ENCODE results near the gene TMEM120B.

- no peak for TF ChIP-seq CTCF (IDR thresholded peaks at IDR 0.05)
- TF ChIP-seq POLR2A (IDR thresholded peaks at IDR 0.05): no peak
- TF ChIP-seq POLR2AphosphoS5 (IDR thresholded peaks at IDR 0.05): no peak
Measured at GRCh38 chr12:121828826-121829225, 116.3 kb downstream of the TMEM120B start.

All from suprapubic skin (tissue), 4 donors.